Breast epithelium (tissue), 3 donors: ENCODE data around the gene DEFB132.

Experiments used
- CTCF ChIP-seq, 3 donors: fragments of 450-650 bp; IDR thresholded peaks; one replicate each; pipeline ENCODE4 v1.5.1; 2016 to 2017; ENCODE audit warnings: antibody characterized with exemption in 3 of 3, mild to moderate bottlenecking in 3 of 3, moderate library complexity in 3 of 3
- POLR2A ChIP-seq: fragments of 450-650 bp; IDR thresholded peaks from one replicate; pipeline ENCODE4 v1.6.1; 2016; ENCODE audit warnings: antibody characterized with exemption, mild to moderate bottlenecking, moderate library complexity

GRCh38 chr20:300345-300990 is 42.9 kb downstream of the DEFB132 start:
- TF ChIP-seq CTCF (IDR thresholded peaks at IDR 0.05) (no peak), POLR2A (no peak)
